Smooth muscle cell (in vitro differentiated cells): ENCODE results near the gene NOL4L. TPM values are rescaled to one million over a fixed set of nuclear protein-coding genes. Genes with fewer than 3 reads are reported as not detected.

ENCODE experiments used
- DNase-seq: peaks from one replicate; lab custom pipeline; 2025; ENCODE audit not compliant: unreplicated experiment; lab: John Stamatoyannopoulos, UW
- H2AFZ ChIP-seq: fragments of 200-600 bp; sonication (generic); 2 replicates; pipeline ENCODE4 v1.6.0; 2016; ENCODE audit warnings: antibody characterized with exemption, low read depth, mild to moderate bottlenecking
- H3F3A ChIP-seq: fragments of 200-600 bp; sonication (generic); 2 replicates; pipeline ENCODE4 v1.6.0; 2017; ENCODE audit warnings: antibody characterized with exemption, low read depth
- H3K27ac ChIP-seq: fragments of 200-600 bp; sonication (generic); 2 replicates; pipeline ENCODE4 v1.5.1; 2016; ENCODE audit warnings: low read depth, mild to moderate bottlenecking
- H3K27me3 ChIP-seq: fragments of 200-600 bp; sonication (generic); 2 replicates; pipeline ENCODE4 v1.6.1; 2016; ENCODE audit warnings: low read depth, mild to moderate bottlenecking
- H3K36me3 ChIP-seq: fragments of 200-600 bp; sonication (generic); 2 replicates; pipeline ENCODE4 v1.5.1; 2016; ENCODE audit warnings: low read depth
- H3K4me1 ChIP-seq: fragments of 200-600 bp; sonication (generic); 2 replicates; pipeline ENCODE4 v1.5.1; 2016; ENCODE audit warnings: low read depth
- H3K4me2 ChIP-seq: fragments of 200-600 bp; sonication (generic); 2 replicates; pipeline ENCODE4 v1.6.0; 2016; ENCODE audit warnings: mild to moderate bottlenecking
- H3K4me3 ChIP-seq: fragments of 200-600 bp; sonication (generic); 2 replicates; pipeline ENCODE4 v1.5.1; 2016; ENCODE audit warnings: mild to moderate bottlenecking
- H3K79me2 ChIP-seq: fragments of 200-600 bp; sonication (generic); 2 replicates; pipeline ENCODE4 v1.6.0; 2016; ENCODE audit warnings: low read depth, mild to moderate bottlenecking
- H3K9ac ChIP-seq: fragments of 200-600 bp; sonication (generic); 2 replicates; pipeline ENCODE4 v1.6.0; 2016; ENCODE audit warnings: low read depth
- H3K9me3 ChIP-seq: fragments of 200-600 bp; sonication (generic); replicated peaks from 2 replicates; pipeline ENCODE4 v1.5.1; 2016; ENCODE audit warnings: low read depth
- H4K20me1 ChIP-seq: fragments of 200-600 bp; sonication (generic); 2 replicates; pipeline ENCODE4 v1.6.0; 2016; ENCODE audit warnings: low read depth
- CTCF ChIP-seq: fragments of 200-600 bp; sonication (generic); IDR thresholded peaks from 2 replicates; pipeline ENCODE4 v1.5.1; 2017; ENCODE audit warnings: borderline replicate concordance, mild to moderate bottlenecking, antibody characterized with exemption; ENCODE audit not compliant: insufficient read depth, poor library complexity, severe bottlenecking
- WGBS: methylation state at CpG from one replicate; pipeline ENCODE4 v1.1.7; 2016; ENCODE audit warnings: low lambda C conversion rate; 5-methylcytosine and 5-hydroxymethylcytosine counted together
- polyA plus RNA-seq: library from polyadenylated mRNA; unstranded; fragments of >200 nt; fragmentation: Nextera tagmentation; extraction: Ambion mirVana; gene quantifications from 2 replicates; pipeline ENCODE4 v1.2.1, GENCODE V29; 2016
- total RNA-seq: library from RNA; depleted of rRNA; stranded (reverse); fragments of >200 nt; gene quantifications from 2 replicates; pipeline ENCODE4 v1.2.3, GENCODE V29; 2014

NOL4L gene
- total and polyA plus RNA-seq, 2 experiments from 2014 or later = 26.0 to 26.2 TPM

GRCh38 chr20:32454164-32455145 is 130.7 kb downstream of the NOL4L start:
- 96% methylated on average over 31 of the region's 31 CpGs for WGBS
- DNase-seq = no peak
- Histone ChIP-seq H3K27ac (no peak overlapping the region), H3K79me2 (peaks cover 37% of the 10 kb centered on the region), H3K9me3 (no peaks in the 10 kb centered on the region), H3K4me3 (no peak overlapping the region), H3K9ac (no peak overlapping the region), H2AFZ (no peak overlapping the region), H3K27me3 (no peaks in the 10 kb centered on the region), H3K4me1 (peaks cover 15% of the 10 kb centered on the region), H3F3A (peaks cover 25% of the 10 kb centered on the region), H3K4me2 (no peak overlapping the region), H4K20me1 (peaks cover 87% of the 10 kb centered on the region), H3K36me3 (no peaks in the 10 kb centered on the region)
- TF ChIP-seq CTCF = no peak

- Histone ChIP-seq H3K27ac (no peak overlapping the region), H3F3A (peaks cover 24% of the 10 kb centered on the region), H3K4me3 (no peak overlapping the region), H3K79me2 (peaks cover 30% of the 10 kb centered on the region), H3K9me3 (no peaks in the 10 kb centered on the region), H3K36me3 (no peaks in the 10 kb centered on the region), H3K4me2 (no peak overlapping the region), H4K20me1 (peaks cover 88% of the 10 kb centered on the region), H3K9ac (no peak overlapping the region), H2AFZ (no peak overlapping the region), H3K4me1 (peaks cover 15% of the 10 kb centered on the region), H3K27me3 (no peaks in the 10 kb centered on the region)
- TF ChIP-seq CTCF = no peak
- 98% methylated on average over 28 of the region's 28 CpGs for WGBS
- DNase-seq = no peak
These were observed 131.5 kb downstream of the NOL4L start for GRCh38 chr20:32453467-32454163.

- H2AFZ ChIP-seq = no peak overlapping the region
- H3F3A ChIP-seq = peaks cover 18% of the 10 kb centered on the region
- peaks cover 23% of the 10 kb centered on the region for H3K79me2 ChIP-seq
- H4K20me1 ChIP-seq = peaks cover 88% of the 10 kb centered on the region
- no peak for DNase-seq
- no peak overlapping the region for H3K4me3 ChIP-seq
- H3K36me3 ChIP-seq = no peaks in the 10 kb centered on the region
- H3K4me1 ChIP-seq = peaks cover 12% of the 10 kb centered on the region
- H3K9ac ChIP-seq = no peak overlapping the region
- no peaks in the 10 kb centered on the region for H3K27me3 ChIP-seq
- TF ChIP-seq CTCF = no peak
- H3K4me2 ChIP-seq = no peak overlapping the region
- no peaks in the 10 kb centered on the region for H3K9me3 ChIP-seq
- H3K27ac ChIP-seq = no peak overlapping the region
- 96% methylated on average over 24 of the region's 24 CpGs for WGBS
These were observed 132.2 kb downstream of the NOL4L start for GRCh38 chr20:32452776-32453466.
